HepG2 (cell line): ENCODE data around the gene CALY. TPM values are rescaled to one million over a fixed set of nuclear protein-coding genes. Genes with fewer than 3 reads are reported as not detected.

ENCODE experiments used
- ARNT2 ChIP-seq: sonication (generic); formaldehyde crosslinking; IDR thresholded peaks from 2 replicates; pipeline ENCODE4 v1.8.0; 2022; ENCODE audit warnings: mild to moderate bottlenecking, low read depth, missing genetic modification reagents, moderate library complexity
- CHCHD3 ChIP-seq: sonication (generic); formaldehyde crosslinking; IDR thresholded peaks from 2 replicates; pipeline ENCODE4 v1.8.0; 2022; ENCODE audit warnings: mild to moderate bottlenecking, missing genetic modification reagents, moderate library complexity
- GATAD2A ChIP-seq: IDR thresholded peaks from 2 replicates; pipeline ENCODE4 v1.6.1; 2016
- KAT7 ChIP-seq: IDR thresholded peaks from 2 replicates; pipeline ENCODE4 v1.6.1; 2018; ENCODE audit warnings: borderline replicate concordance, missing compliant biosample characterization
- MED13 ChIP-seq: sonication (generic); formaldehyde crosslinking; IDR thresholded peaks from 2 replicates; pipeline ENCODE4 v1.5.0; 2020; ENCODE audit warnings: missing genetic modification reagents
- PHF20 ChIP-seq: sonication (generic); formaldehyde crosslinking; IDR thresholded peaks from 2 replicates; pipeline ENCODE4 v1.5.0; 2020; ENCODE audit warnings: mild to moderate bottlenecking, missing genetic modification reagents
- PHF21A ChIP-seq: sonication (generic); formaldehyde crosslinking; IDR thresholded peaks from 2 replicates; pipeline ENCODE4 v1.5.0; 2020; ENCODE audit warnings: mild to moderate bottlenecking, missing genetic modification reagents
- REPIN1 ChIP-seq: sonication (generic); formaldehyde crosslinking; IDR thresholded peaks from 2 replicates; pipeline ENCODE4 v1.8.0; 2022; ENCODE audit warnings: missing genetic modification reagents, low read depth, mild to moderate bottlenecking, borderline replicate concordance
- SOX6 ChIP-seq, 2 experiments: fragments of 450-650 bp in 1 of 2; sonication (generic) in 1 of 2; formaldehyde crosslinking in 1 of 2; IDR thresholded peaks; 2 replicates each; pipeline versions ENCODE4 v1.4.0 to v1.6.1; 2017 to 2020; ENCODE audit warnings: antibody characterized with exemption in 1 of 2, mild to moderate bottlenecking in 1 of 2, missing genetic modification reagents in 1 of 2
- SP1 ChIP-seq, 2 experiments: fragments of 450-650 bp in 1 of 2; sonication (generic) in 1 of 2; formaldehyde crosslinking in 1 of 2; IDR thresholded peaks; 2 replicates each; pipeline versions ENCODE4 v1.4.0 to v1.6.1; 2016 to 2020; ENCODE audit warnings: missing genetic modification reagents in 1 of 2
- TAF1 ChIP-seq: sonication (generic); formaldehyde crosslinking; IDR thresholded peaks from 2 replicates; pipeline ENCODE4 v1.4.0; 2020; ENCODE audit warnings: missing genetic modification reagents
- THAP7 ChIP-seq: sonication (generic); formaldehyde crosslinking; IDR thresholded peaks from 2 replicates; pipeline ENCODE4 v1.8.1; 2023; ENCODE audit warnings: mild to moderate bottlenecking, missing genetic modification reagents
- THAP9 ChIP-seq: sonication (generic); formaldehyde crosslinking; IDR thresholded peaks from 2 replicates; pipeline ENCODE4; 2020; ENCODE audit warnings: missing genetic modification reagents, mild to moderate bottlenecking, borderline replicate concordance
- ZBTB7B ChIP-seq: sonication (generic); formaldehyde crosslinking; IDR thresholded peaks from 2 replicates; pipeline ENCODE4 v1.4.0; 2020; ENCODE audit warnings: missing genetic modification reagents
- ZMAT3 ChIP-seq: sonication (generic); formaldehyde crosslinking; conservative IDR thresholded peaks from 2 replicates; pipeline ENCODE4 v1.7.0; 2021; ENCODE audit warnings: missing genetic modification reagents
- ZNF326 ChIP-seq: sonication (generic); formaldehyde crosslinking; IDR thresholded peaks from 2 replicates; pipeline ENCODE4 v1.4.0; 2020; ENCODE audit warnings: missing genetic modification reagents, borderline replicate concordance
- ZNF446 ChIP-seq: sonication (generic); formaldehyde crosslinking; IDR thresholded peaks from 2 replicates; pipeline ENCODE4 v1.5.0; 2020; ENCODE audit warnings: mild to moderate bottlenecking, missing genetic modification reagents
- polyA plus RNA-seq, 8 experiments: library from polyadenylated mRNA; depleted of rRNA in 3 of 8; stranded (reverse) in 7 of 8; unstranded in 1 of 8; fragments of >200 nt; fragmentation: Illumina TruSeq in 4 of 8; extraction: Trizol in 4 of 8; gene quantifications; 2 replicates each; pipeline versions ENCODE4 v1.2.1 to v1.2.3, GENCODE V29; 2011 to 2016; ENCODE audit warnings: low read depth in 4 of 8, missing spikeins in 1 of 8, mixed read lengths in 1 of 8; ENCODE audit not compliant: insufficient read depth in 1 of 8
- total RNA-seq, 5 experiments: library from RNA; depleted of rRNA; stranded (reverse); fragments of >200 nt; fragmentation: Illumina TruSeq; extraction: Trizol; gene quantifications; 2 replicates each; pipeline ENCODE4 v1.2.3, GENCODE V29; 2016; ENCODE audit warnings: low read depth in 1 of 5
- TF ChIP-seq, protein P1 (sequence below): sonication (generic); formaldehyde crosslinking; IDR thresholded peaks from 2 replicates; pipeline ENCODE4 v1.4.0; 2020; ENCODE audit warnings: missing genetic modification reagents; ENCODE audit errors: not compliant biosample characterization
- TF ChIP-seq, protein P2 (sequence below): sonication (generic); formaldehyde crosslinking; IDR thresholded peaks from 2 replicates; pipeline ENCODE4 v1.4.0; 2020; ENCODE audit warnings: low read depth, mild to moderate bottlenecking, missing genetic modification reagents

Gene CALY
- total and polyA plus RNA-seq, 2 of the 13 experiments (the other 11 are each of a cell fraction or from before 2014, with no cell fraction given) = 0.08 TPM; not detected in 1

DNA sequence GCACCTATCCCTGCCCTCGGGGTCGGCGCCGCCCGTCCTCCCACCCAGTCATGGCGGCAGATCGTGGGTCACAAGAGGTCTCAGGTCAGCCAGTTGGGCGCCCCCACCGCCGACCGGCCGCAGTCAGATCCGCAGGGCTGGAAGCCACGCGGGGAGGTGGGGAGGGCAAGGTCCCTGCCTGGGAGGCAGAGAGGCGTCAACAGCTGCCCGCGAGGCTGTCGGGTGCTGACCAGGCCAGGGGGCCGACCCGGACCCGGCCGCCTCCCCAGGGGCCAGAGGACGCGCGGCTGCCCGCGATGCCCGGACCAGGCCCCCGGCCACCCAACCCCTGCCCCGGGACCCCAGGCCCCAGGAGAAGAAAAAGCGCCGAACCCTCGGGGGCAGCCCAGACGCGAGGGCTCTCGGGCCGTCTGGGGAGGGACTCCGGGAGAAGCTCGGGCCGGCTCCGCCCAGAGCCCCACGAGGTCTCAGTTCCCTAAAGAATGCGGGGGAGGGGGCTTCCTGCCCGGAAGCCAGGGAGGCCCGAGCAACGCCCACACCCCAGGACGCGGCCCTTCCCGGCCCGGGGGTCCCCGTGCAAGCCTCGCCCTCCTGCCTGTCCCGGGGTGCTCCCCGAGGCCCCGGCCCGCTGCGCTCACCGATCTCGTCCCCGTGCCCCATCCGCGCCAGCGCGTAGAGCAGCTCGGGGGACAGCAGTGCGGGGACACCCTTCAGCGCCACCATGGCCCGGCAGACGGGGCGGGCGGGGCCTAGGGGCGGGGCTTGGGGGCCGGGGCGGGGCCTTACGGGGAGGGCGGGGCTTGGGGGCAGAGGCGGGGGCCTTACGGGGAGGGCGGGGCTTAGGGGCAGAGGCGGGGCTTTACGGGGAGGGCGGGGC, 20.8 kb upstream of the CALY start, which contains the start of gene FUOM (continued):
- TF ChIP-seq PHF21A (CRISPR knock-in tag) (peak; percentile 64; the same call in 1 of the 2 replicates), SP1 (IDR thresholded peaks at IDR 0.05) (no peak), SP1 (CRISPR knock-in tag; IDR thresholded peaks at IDR 0.05) (peak; percentile 75), REPIN1 (CRISPR knock-in tag) (peak; percentile 45), THAP9 (CRISPR knock-in tag) (no peak), PHF20 (CRISPR knock-in tag) (peak; percentile 65; the same call in 1 of the 2 replicates), ARNT2 (CRISPR knock-in tag) (peak; percentile 61; the same call in 1 of the 2 replicates), ZMAT3 (CRISPR knock-in tag) (no peak; the same call in 1 of the 2 replicates), KAT7 (CRISPR knock-in tag) (no peak; the same call in 1 of the 2 replicates), ZBTB7B (CRISPR knock-in tag) (peak; percentile 41; the same call in 1 of the 2 replicates), TAF1 (CRISPR knock-in tag) (peak; percentile 76), MED13 (CRISPR knock-in tag) (no peak), CHCHD3 (no peak), SOX6 (IDR thresholded peaks at IDR 0.05) (no peak), SOX6 (CRISPR knock-in tag; IDR thresholded peaks at IDR 0.05) (no peak; the same call in 1 of the 2 replicates), THAP7 (CRISPR knock-in tag) (no peak), ZNF326 (CRISPR knock-in tag) (no peak), ZNF446 (CRISPR knock-in tag) (peak; percentile 90), GATAD2A (CRISPR knock-in tag) (0 out of 2 replicates have a peak, but pooled peaks have one; percentile 22)
- TF ChIP-seq, protein P1, sequence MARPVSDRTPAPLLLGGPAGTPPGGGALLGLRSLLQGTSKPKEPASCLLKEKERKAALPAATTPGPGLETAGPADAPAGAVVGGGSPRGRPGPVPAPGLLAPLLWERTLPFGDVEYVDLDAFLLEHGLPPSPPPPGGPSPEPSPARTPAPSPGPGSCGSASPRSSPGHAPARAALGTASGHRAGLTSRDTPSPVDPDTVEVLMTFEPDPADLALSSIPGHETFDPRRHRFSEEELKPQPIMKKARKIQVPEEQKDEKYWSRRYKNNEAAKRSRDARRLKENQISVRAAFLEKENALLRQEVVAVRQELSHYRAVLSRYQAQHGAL (CRISPR knock-in tag) = no peak
- TF ChIP-seq, protein P2, sequence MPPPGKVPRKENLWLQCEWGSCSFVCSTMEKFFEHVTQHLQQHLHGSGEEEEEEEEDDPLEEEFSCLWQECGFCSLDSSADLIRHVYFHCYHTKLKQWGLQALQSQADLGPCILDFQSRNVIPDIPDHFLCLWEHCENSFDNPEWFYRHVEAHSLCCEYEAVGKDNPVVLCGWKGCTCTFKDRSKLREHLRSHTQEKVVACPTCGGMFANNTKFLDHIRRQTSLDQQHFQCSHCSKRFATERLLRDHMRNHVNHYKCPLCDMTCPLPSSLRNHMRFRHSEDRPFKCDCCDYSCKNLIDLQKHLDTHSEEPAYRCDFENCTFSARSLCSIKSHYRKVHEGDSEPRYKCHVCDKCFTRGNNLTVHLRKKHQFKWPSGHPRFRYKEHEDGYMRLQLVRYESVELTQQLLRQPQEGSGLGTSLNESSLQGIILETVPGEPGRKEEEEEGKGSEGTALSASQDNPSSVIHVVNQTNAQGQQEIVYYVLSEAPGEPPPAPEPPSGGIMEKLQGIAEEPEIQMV (CRISPR knock-in tag) = no peak
